GM18507 (cell line): ENCODE results near the gene RASA2.

Experiments used
- DNase-seq: peaks from one replicate; pipeline ENCODE4 v3.0.0; 2011; ENCODE audit warnings: low read depth; ENCODE audit not compliant: insufficient read length; ENCODE audit errors: extremely low spot score
- FAIRE-seq: peaks from 2 replicates; lab custom pipeline; 2011; peaks lifted over from hg19 to GRCh38; lab: Jason Lieb, UNC

The RASA2 gene

GRCh38 chr3:141557961-141558706 is 71.3 kb downstream of the RASA2 start:
- DNase-seq = no peak
- FAIRE-seq = no peak

- peak; percentile 58 for FAIRE-seq
- DNase-seq = no peak
Measured at GRCh38 chr3:141561426-141562034, 74.7 kb downstream of the RASA2 start.

- FAIRE-seq (no peak), DNase-seq (no peak)
Measured at GRCh38 chr3:141564241-141564640, 77.4 kb downstream of the RASA2 start.

- FAIRE-seq = no peak
- DNase-seq = no peak
Measured at GRCh38 chr3:141570068-141570467, 83.2 kb downstream of the RASA2 start.

GRCh38 chr3:141575879-141576743 is 89.3 kb downstream of the RASA2 start:
- no peak for DNase-seq
- peak; percentile 78 for FAIRE-seq

GRCh38 chr3:141576744-141577052 is 89.9 kb downstream of the RASA2 start:
- FAIRE-seq (no peak), DNase-seq (no peak)

- DNase-seq = no peak
- FAIRE-seq = peak; percentile 59
Measured at GRCh38 chr3:141578202-141578973, 91.6 kb downstream of the RASA2 start.

- no peak for FAIRE-seq
Measured at GRCh38 chr3:141594357-141594756, 107.5 kb downstream of the RASA2 start.

GRCh38 chr3:141597931-141598330 is 111.1 kb downstream of the RASA2 start:
- FAIRE-seq (no peak), DNase-seq (no peak)

More at GRCh38 chr3:141594357-141594756, 107.5 kb downstream of the RASA2 start:
- DNase-seq = no peak

GRCh38 chr3:141600331-141600730 is 113.5 kb downstream of the RASA2 start:
- DNase-seq (no peak), FAIRE-seq (no peak)

GRCh38 chr3:141602706-141603105 is 115.9 kb downstream of the RASA2 start:
- no peak for FAIRE-seq
- DNase-seq = no peak

GRCh38 chr3:141603473-141604035 is 116.7 kb downstream of the RASA2 start:
- DNase-seq (no peak), FAIRE-seq (no peak)

GRCh38 chr3:141605883-141606282 is 119.1 kb downstream of the RASA2 start:
- DNase-seq (no peak), FAIRE-seq (no peak)

- DNase-seq (no peak), FAIRE-seq (no peak)
Measured at GRCh38 chr3:141608438-141608837, 121.6 kb downstream of the RASA2 start.

GRCh38 chr3:141610939-141611338 is 124.1 kb downstream of the RASA2 start:
- FAIRE-seq = no peak
- no peak for DNase-seq

- DNase-seq = no peak
- FAIRE-seq = no peak
Measured at GRCh38 chr3:141618103-141618910, 131.5 kb downstream of the RASA2 start.

GRCh38 chr3:141618938-141619337 is 132.1 kb downstream of the RASA2 start:
- FAIRE-seq (no peak), DNase-seq (no peak)

GRCh38 chr3:141619450-141619849 is 132.6 kb downstream of the RASA2 start:
- DNase-seq (no peak), FAIRE-seq (no peak)

- no peak for FAIRE-seq
- DNase-seq = no peak
Measured at GRCh38 chr3:141623691-141624090, 136.9 kb downstream of the RASA2 start.
